ENCODE data around the gene ARL6IP6.

GRCh38 chr2:152696476-152696875 is 21.9 kb upstream of the ARL6IP6 start:
- TF ChIP-seq CTCF (IDR thresholded peaks at IDR 0.05): no peak
- no peak for TF ChIP-seq POLR2AphosphoS5 (IDR thresholded peaks at IDR 0.05)
- TF ChIP-seq POLR2A (IDR thresholded peaks at IDR 0.05): no peak
